Mucosa of stomach (tissue), 1 donor: ENCODE measurements around the gene NDFIP1.
"Not testable (repeated sequence)": the region's sequence is repeated elsewhere in the genome, so short reads cannot be mapped to it uniquely, and the experiment has no call there.

Experiments
- H3K27me3 ChIP-seq: one replicate; pipeline ENCODE4 v1.7.0; 2013; ENCODE audit warnings: mild to moderate bottlenecking, low read length; ENCODE audit not compliant: control insufficient read depth, insufficient read depth
- H3K36me3 ChIP-seq: one replicate; pipeline ENCODE4 v1.7.0; 2013; ENCODE audit warnings: low read length; ENCODE audit not compliant: control insufficient read depth, insufficient read depth
- H3K4me1 ChIP-seq: one replicate; pipeline ENCODE4 v1.7.0; 2013; ENCODE audit warnings: mild to moderate bottlenecking, low read length; ENCODE audit not compliant: control insufficient read depth, insufficient read depth
- H3K4me3 ChIP-seq: one replicate; pipeline ENCODE4 v1.7.0; 2013; ENCODE audit warnings: low read length
- H3K9ac ChIP-seq: one replicate; pipeline ENCODE4 v1.7.0; 2013; ENCODE audit warnings: mild to moderate bottlenecking, low read length, moderate library complexity
- H3K9me3 ChIP-seq: one replicate; pipeline ENCODE4 v1.7.0; 2013; ENCODE audit warnings: mild to moderate bottlenecking, low read length, moderate library complexity; ENCODE audit not compliant: control insufficient read depth
- donor health status: Pancreatic carcinoma.

The NDFIP1 gene

GRCh38 chr5:142151436-142152383 lies 43.1 kb downstream of the NDFIP1 start:
- Histone ChIP-seq H3K4me1 (no peaks in the 10 kb centered on the region), H3K4me3 (no peak overlapping the region), H3K9me3 (no peaks in the 10 kb centered on the region), H3K9ac (no peak overlapping the region), H3K36me3 (no peaks in the 10 kb centered on the region), H3K27me3 (no peaks in the 10 kb centered on the region)

- H3K9me3 ChIP-seq, result no peaks in the 10 kb centered on the region
- H3K9ac ChIP-seq, result no peak overlapping the region
- no peak overlapping the region for H3K4me3 ChIP-seq
- H3K36me3 ChIP-seq, result no peaks in the 10 kb centered on the region
- no peaks in the 10 kb centered on the region for H3K4me1 ChIP-seq
- no peaks in the 10 kb centered on the region for H3K27me3 ChIP-seq
Measured at GRCh38 chr5:142152384-142152732, 43.8 kb downstream of the NDFIP1 start.

- no peaks in the 10 kb centered on the region for H3K27me3 ChIP-seq
- H3K9ac ChIP-seq, result no peak overlapping the region
- H3K9me3 ChIP-seq, result no peaks in the 10 kb centered on the region
- H3K4me1 ChIP-seq, result no peaks in the 10 kb centered on the region
- no peak overlapping the region for H3K4me3 ChIP-seq
- no peaks in the 10 kb centered on the region for H3K36me3 ChIP-seq
Measured at GRCh38 chr5:142153674-142154448, 45.3 kb downstream of the NDFIP1 start.

GRCh38 chr5:142154449-142154841 lies 45.9 kb downstream of the NDFIP1 start:
- H3K4me3 ChIP-seq, H3K4me1 ChIP-seq, H3K9ac ChIP-seq, H3K9me3 ChIP-seq, H3K36me3 ChIP-seq, H3K27me3 ChIP-seq: not testable (repeated sequence)

- no peaks in the 10 kb centered on the region for H3K27me3 ChIP-seq
- H3K9ac ChIP-seq, result no peak overlapping the region
- no peaks in the 10 kb centered on the region for H3K4me1 ChIP-seq
- H3K9me3 ChIP-seq, result no peaks in the 10 kb centered on the region
- H3K36me3 ChIP-seq, result no peaks in the 10 kb centered on the region
- no peak overlapping the region for H3K4me3 ChIP-seq
Measured at GRCh38 chr5:142156839-142157463, 48.4 kb downstream of the NDFIP1 start.

GRCh38 chr5:142159354-142159753 lies 50.8 kb downstream of the NDFIP1 start:
- Histone ChIP-seq H3K9ac (no peak overlapping the region), H3K36me3 (no peaks in the 10 kb centered on the region), H3K27me3 (no peaks in the 10 kb centered on the region), H3K9me3 (no peaks in the 10 kb centered on the region), H3K4me1 (no peaks in the 10 kb centered on the region), H3K4me3 (no peak overlapping the region)

GRCh38 chr5:142164315-142164714 lies 55.7 kb downstream of the NDFIP1 start:
- H3K27me3 ChIP-seq, result no peaks in the 10 kb centered on the region
- H3K4me3 ChIP-seq, result no peak overlapping the region
- H3K36me3 ChIP-seq, result no peaks in the 10 kb centered on the region
- H3K9ac ChIP-seq, result no peak overlapping the region
- H3K9me3 ChIP-seq, result no peaks in the 10 kb centered on the region
- H3K4me1 ChIP-seq, result peaks cover 16% of the 10 kb centered on the region

GRCh38 chr5:142166754-142167153 lies 58.2 kb downstream of the NDFIP1 start:
- Histone ChIP-seq H3K36me3 (no peaks in the 10 kb centered on the region), H3K4me1 (peaks cover 26% of the 10 kb centered on the region), H3K27me3 (no peaks in the 10 kb centered on the region), H3K4me3 (no peak overlapping the region), H3K9ac (no peak overlapping the region), H3K9me3 (no peaks in the 10 kb centered on the region)

GRCh38 chr5:142167458-142167857 lies 58.9 kb downstream of the NDFIP1 start:
- H3K9me3 ChIP-seq, result no peaks in the 10 kb centered on the region
- H3K36me3 ChIP-seq, result no peaks in the 10 kb centered on the region
- no peaks in the 10 kb centered on the region for H3K27me3 ChIP-seq
- no peak overlapping the region for H3K4me3 ChIP-seq
- no peak overlapping the region for H3K9ac ChIP-seq
- peaks cover 26% of the 10 kb centered on the region for H3K4me1 ChIP-seq

GRCh38 chr5:142168365-142168764 lies 59.8 kb downstream of the NDFIP1 start:
- Histone ChIP-seq H3K4me3 (no peak overlapping the region), H3K4me1 (peaks cover 26% of the 10 kb centered on the region), H3K9ac (no peak overlapping the region)

GRCh38 chr5:142170254-142170953 lies 61.8 kb downstream of the NDFIP1 start:
- no peak overlapping the region for H3K9ac ChIP-seq
- H3K4me1 ChIP-seq, result peaks cover 29% of the 10 kb centered on the region
- H3K9me3 ChIP-seq, result no peaks in the 10 kb centered on the region
- H3K4me3 ChIP-seq, result no peak overlapping the region
- H3K36me3 ChIP-seq, result no peaks in the 10 kb centered on the region
- H3K27me3 ChIP-seq, result no peaks in the 10 kb centered on the region

More at GRCh38 chr5:142168365-142168764, 59.8 kb downstream of the NDFIP1 start:
- Histone ChIP-seq H3K9me3 (no peaks in the 10 kb centered on the region), H3K36me3 (no peaks in the 10 kb centered on the region), H3K27me3 (no peaks in the 10 kb centered on the region)
